ENCODE results near the gene CATSPER1.

Gene CATSPER1

DNA sequence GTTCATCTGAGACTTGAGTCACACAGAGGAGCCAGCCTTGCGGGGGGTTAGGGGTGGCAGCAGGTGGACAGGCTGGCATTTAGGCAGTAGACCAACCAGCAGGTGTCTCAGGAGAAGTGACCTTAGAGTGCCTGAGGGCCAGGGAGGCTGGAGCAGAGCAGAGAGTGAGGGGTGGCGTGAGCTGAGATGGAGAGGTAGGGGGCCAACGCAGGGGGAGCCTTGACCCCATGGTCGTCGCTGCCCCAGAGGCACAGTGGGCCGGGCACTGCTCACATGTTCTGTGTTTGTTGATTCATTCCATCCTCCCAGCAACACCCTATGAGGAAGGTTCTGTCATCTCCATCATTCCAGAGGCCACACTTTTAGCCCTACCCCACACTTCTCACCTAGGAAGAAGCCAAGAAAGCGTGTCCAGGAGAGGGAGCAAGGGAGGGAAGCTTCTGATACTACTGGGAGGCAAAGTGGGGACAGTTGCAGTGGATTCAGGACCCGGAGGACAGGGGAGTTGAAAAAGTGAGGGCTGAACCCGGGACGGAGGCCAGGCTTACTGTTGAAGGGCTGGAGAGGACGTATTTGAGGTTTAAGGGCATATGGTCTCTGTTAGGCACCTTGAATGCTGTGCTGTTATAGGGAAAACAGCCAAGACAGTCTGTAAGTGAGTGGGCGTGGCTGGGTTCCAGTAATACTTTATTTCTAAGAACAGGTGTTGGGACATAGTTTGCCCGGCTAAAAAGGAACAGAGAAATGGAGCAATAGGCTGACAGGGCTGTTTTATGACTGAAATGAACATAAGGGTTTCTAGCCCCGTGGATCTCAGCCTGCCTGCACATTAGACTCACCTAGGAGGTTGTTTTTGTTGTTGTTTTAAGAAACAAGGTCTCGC is 57.4 kb downstream of the CATSPER1 start:
- no peaks in the 10 kb centered on the region for H3K4me1 ChIP-seq (ENCODE audit: control insufficient read depth, insufficient read depth, low read length)
- no peaks in the 10 kb centered on the region for H3K9me3 ChIP-seq (ENCODE audit: control insufficient read depth, insufficient read depth, low read length)
- H3K27ac ChIP-seq (ENCODE audit: low read length): no peak overlapping the region
- no peak overlapping the region for H3K4me3 ChIP-seq (ENCODE audit: low read length)
- no CpG with 5 or more reads among the region's 15 CpGs for WGBS (ENCODE audit: insufficient coverage, insufficient read length)
- H3K27me3 ChIP-seq (ENCODE audit: control insufficient read depth, insufficient read depth, low read length): no peaks in the 10 kb centered on the region
- H3K36me3 ChIP-seq (ENCODE audit: control insufficient read depth, insufficient read depth, low read length): peaks cover 43% of the 10 kb centered on the region
- no peak for DNase-seq (ENCODE audit: low read depth, low spot score)

DNA sequence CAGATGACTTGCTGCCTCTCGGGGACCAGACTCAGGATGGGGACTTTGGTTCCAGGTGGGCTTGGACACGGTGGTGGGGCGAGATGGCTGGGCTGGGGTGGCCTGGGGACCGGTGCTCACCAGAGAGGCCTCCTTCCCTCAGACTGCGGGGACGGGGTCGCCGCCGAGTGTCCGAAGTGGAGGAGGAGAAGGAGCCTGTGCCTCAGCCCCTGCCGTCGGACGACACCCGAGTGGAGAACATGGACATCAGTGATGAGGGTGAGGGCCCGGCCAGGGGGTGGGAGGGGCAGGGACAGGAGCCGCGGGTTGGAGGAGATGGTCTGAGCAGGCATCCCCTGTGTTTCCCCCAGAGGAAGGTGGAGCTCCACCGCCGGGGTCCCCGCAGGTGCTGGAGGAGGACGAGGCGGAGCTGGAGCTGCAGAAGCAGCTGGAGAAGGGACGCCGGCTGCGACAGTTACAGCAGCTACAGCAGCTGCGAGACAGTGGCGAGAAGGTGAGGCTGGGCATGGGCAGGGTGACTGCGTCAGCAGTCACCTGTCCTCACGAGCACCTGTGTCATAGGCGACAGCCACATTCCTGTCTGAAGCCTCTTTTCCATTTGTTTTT is 58.8 kb downstream of the CATSPER1 start:
- 0 out of 2 replicates have a peak, but pooled peaks cover 2% of the 10 kb centered on the region for H3K4me1 ChIP-seq (ENCODE audit: control insufficient read depth, insufficient read depth, low read length)
- H3K27ac ChIP-seq (ENCODE audit: low read length): no peak overlapping the region
- H3K27me3 ChIP-seq (ENCODE audit: control insufficient read depth, insufficient read depth, low read length): no peaks in the 10 kb centered on the region
- DNase-seq (ENCODE audit: low read depth, low spot score): no peak
- peaks cover 43% of the 10 kb centered on the region for H3K36me3 ChIP-seq (ENCODE audit: control insufficient read depth, insufficient read depth, low read length)
- WGBS (ENCODE audit: insufficient coverage, insufficient read length): no CpG with 5 or more reads among the region's 30 CpGs
- no peaks in the 10 kb centered on the region for H3K9me3 ChIP-seq (ENCODE audit: control insufficient read depth, insufficient read depth, low read length)
- H3K4me3 ChIP-seq (ENCODE audit: low read length): peak overlapping the region; percentile 10; the same call in 1 of the 2 replicates

Data from iPS DF 6.9 (cell line).